Subcutaneous abdominal adipose tissue (tissue), 5 donors: Measurements from ENCODE around the gene S100A16.

Experiments used
- H3K27ac ChIP-seq: one replicate; pipeline ENCODE4 v1.7.0; 2013; ENCODE audit warnings: low read depth, mild to moderate bottlenecking, inconsistent platforms, low read length, moderate library complexity
- H3K27me3 ChIP-seq, 5 donors: one replicate each; pipeline ENCODE4 v1.7.0; 2013; ENCODE audit warnings: low read length in 5 of 5, inconsistent platforms in 1 of 5; ENCODE audit not compliant: control insufficient read depth in 5 of 5, insufficient read depth in 4 of 5
- H3K36me3 ChIP-seq, 5 donors: one replicate each; pipeline ENCODE4 v1.7.0; 2013; ENCODE audit warnings: low read length in 5 of 5; ENCODE audit not compliant: control insufficient read depth in 5 of 5, insufficient read depth in 5 of 5
- H3K4me1 ChIP-seq, 5 donors: one replicate each; pipeline ENCODE4 v1.7.0; 2013; ENCODE audit warnings: low read length in 5 of 5, mild to moderate bottlenecking in 3 of 5, moderate library complexity in 1 of 5; ENCODE audit not compliant: control insufficient read depth in 5 of 5, insufficient read depth in 5 of 5
- H3K4me3 ChIP-seq, 5 donors: one replicate each; pipeline ENCODE4 v1.7.0; 2013; ENCODE audit warnings: low read length in 5 of 5, low read depth in 1 of 5
- H3K9ac ChIP-seq, 5 donors: one replicate each; pipeline ENCODE4 v1.7.0; 2013; ENCODE audit warnings: low read length in 5 of 5, mild to moderate bottlenecking in 4 of 5, moderate library complexity in 3 of 5
- H3K9me3 ChIP-seq, 5 donors: one replicate each; pipeline ENCODE4 v1.7.0; 2013; ENCODE audit warnings: low read length in 5 of 5; ENCODE audit not compliant: control insufficient read depth in 5 of 5
- donor health status: healthy.
- donor health status: healthy.
- donor health status: healthy.
- donor health status: healthy.
- donor health status: healthy.

The S100A16 gene

GRCh38 chr1:153649863-153650235 is 36.9 kb upstream of the S100A16 start:
- H3K36me3 ChIP-seq: peaks cover 10 to 18% (median 13%) of the 10 kb centered on the region in 5 donors
- H3K27me3 ChIP-seq: no peaks in the 10 kb centered on the region
- H3K9me3 ChIP-seq: no peaks in the 10 kb centered on the region
- H3K4me1 ChIP-seq: peaks cover 3 to 55% (median 50%) of the 10 kb centered on the region in 5 donors
- H3K27ac ChIP-seq: peak overlapping the region; percentile 60
- H3K9ac ChIP-seq: no peak overlapping the region
- H3K4me3 ChIP-seq: no peak overlapping the region

- H3K27me3 ChIP-seq: no peaks in the 10 kb centered on the region
- H3K4me1 ChIP-seq: peaks cover 3 to 57% (median 51%) of the 10 kb centered on the region in 5 donors
- H3K9me3 ChIP-seq: no peaks in the 10 kb centered on the region
- H3K4me3 ChIP-seq: no peak overlapping the region
- H3K9ac ChIP-seq: peak overlapping the region in 1 of 5 donors; percentile 16
- peaks cover 13 to 23% (median 18%) of the 10 kb centered on the region in 5 donors for H3K36me3 ChIP-seq
- peak overlapping the region; percentile 60 for H3K27ac ChIP-seq
Measured at GRCh38 chr1:153649137-153649862, 36.4 kb upstream of the S100A16 start.

- Histone ChIP-seq H3K9ac (no peak overlapping the region), H3K4me1 (peaks cover 3 to 65% (median 58%) of the 10 kb centered on the region in 5 donors), H3K4me3 (no peak overlapping the region), H3K27ac (no peak overlapping the region), H3K9me3 (no peaks in the 10 kb centered on the region), H3K36me3 (peaks cover 24 to 35% (median 26%) of the 10 kb centered on the region in 5 donors), H3K27me3 (no peaks in the 10 kb centered on the region)
Measured at GRCh38 chr1:153648000-153648643, 35.2 kb upstream of the S100A16 start.

GRCh38 chr1:153647346-153647714 is 34.4 kb upstream of the S100A16 start:
- Histone ChIP-seq H3K36me3 (peaks cover 32 to 43% (median 34%) of the 10 kb centered on the region in 5 donors), H3K4me1 (peaks cover 3 to 61% (median 51%) of the 10 kb centered on the region in 5 donors), H3K4me3 (peak overlapping the region in 1 of 5 donors; percentile 13), H3K9ac (peak overlapping the region in 2 of 5 donors; percentile 10 to 23), H3K27ac (peak overlapping the region; percentile 53), H3K27me3 (no peaks in the 10 kb centered on the region), H3K9me3 (no peaks in the 10 kb centered on the region)

GRCh38 chr1:153646672-153647345 is 33.9 kb upstream of the S100A16 start:
- Histone ChIP-seq H3K9me3 (no peaks in the 10 kb centered on the region), H3K27ac (peak overlapping the region; percentile 53), H3K27me3 (no peaks in the 10 kb centered on the region), H3K4me3 (peak overlapping the region in 1 of 5 donors; percentile 13), H3K4me1 (peaks cover 3 to 63% (median 47%) of the 10 kb centered on the region in 5 donors), H3K9ac (peak overlapping the region in 1 of 5 donors; percentile 10), H3K36me3 (peaks cover 35 to 48% (median 39%) of the 10 kb centered on the region in 5 donors)

GRCh38 chr1:153643816-153644215 is 30.9 kb upstream of the S100A16 start:
- Histone ChIP-seq H3K9ac (no peak overlapping the region), H3K4me3 (no peak overlapping the region), H3K27me3 (no peaks in the 10 kb centered on the region), H3K36me3 (peaks cover 50 to 78% (median 67%) of the 10 kb centered on the region in 5 donors), H3K4me1 (peaks cover 0 to 48% (median 35%) of the 10 kb centered on the region in 5 donors), H3K27ac (peak overlapping the region; percentile 55), H3K9me3 (no peaks in the 10 kb centered on the region)

- peaks cover 0 to 48% (median 33%) of the 10 kb centered on the region in 5 donors for H3K4me1 ChIP-seq
- H3K36me3 ChIP-seq: peaks cover 50 to 85% (median 74%) of the 10 kb centered on the region in 5 donors
- H3K4me3 ChIP-seq: no peak overlapping the region
- H3K27ac ChIP-seq: peak overlapping the region; percentile 55
- H3K27me3 ChIP-seq: no peaks in the 10 kb centered on the region
- no peaks in the 10 kb centered on the region for H3K9me3 ChIP-seq
- H3K9ac ChIP-seq: no peak overlapping the region
Measured at GRCh38 chr1:153643100-153643499, 30.2 kb upstream of the S100A16 start.

GRCh38 chr1:153642161-153642560 is 29.2 kb upstream of the S100A16 start:
- Histone ChIP-seq H3K9me3 (no peaks in the 10 kb centered on the region), H3K4me1 (peaks cover 0 to 48% (median 30%) of the 10 kb centered on the region in 5 donors), H3K4me3 (no peak overlapping the region), H3K27ac (no peak overlapping the region), H3K36me3 (peaks cover 55 to 94% (median 81%) of the 10 kb centered on the region in 5 donors), H3K9ac (peak overlapping the region in 2 of 5 donors; percentile 19), H3K27me3 (no peaks in the 10 kb centered on the region)

GRCh38 chr1:153640861-153641260 is 27.9 kb upstream of the S100A16 start:
- no peak overlapping the region for H3K27ac ChIP-seq

More at GRCh38 chr1:153640861-153641260, 27.9 kb upstream of the S100A16 start:
- H3K4me3 ChIP-seq: no peak overlapping the region
- H3K9ac ChIP-seq: peak overlapping the region in 1 of 5 donors; percentile 32
- no peaks in the 10 kb centered on the region for H3K27me3 ChIP-seq
- H3K36me3 ChIP-seq: peaks cover 58 to 99% (median 89%) of the 10 kb centered on the region in 5 donors
- H3K4me1 ChIP-seq: peaks cover 0 to 48% (median 28%) of the 10 kb centered on the region in 5 donors
- no peaks in the 10 kb centered on the region for H3K9me3 ChIP-seq
